HEK293 (cell line): ENCODE measurements around the gene SLC2A2.

Source experiments
- CTCF ChIP-seq: fragments of 450-650 bp; formaldehyde crosslinking; IDR thresholded peaks from 2 replicates; pipeline ENCODE4 v1.5.1; 2016; ENCODE audit warnings: missing biosample characterization, missing genetic modification characterization
- REST ChIP-seq: fragments of 450-650 bp; formaldehyde crosslinking; IDR thresholded peaks from 2 replicates; pipeline ENCODE4 v1.5.1; 2016; ENCODE audit warnings: missing biosample characterization, missing genetic modification characterization
- SCRT1 ChIP-seq: fragments of 450-650 bp; formaldehyde crosslinking; IDR thresholded peaks from 2 replicates; pipeline ENCODE4 v1.5.1; 2016; ENCODE audit warnings: missing biosample characterization, missing genetic modification characterization, borderline replicate concordance
- TCF7L2 ChIP-seq: IDR thresholded peaks from 2 replicates; pipeline ENCODE4 v1.6.1; 2011; ENCODE audit warnings: low read depth, mild to moderate bottlenecking, inconsistent platforms, low read length, moderate library complexity, borderline replicate concordance
- ZFP3 ChIP-seq: fragments of 450-650 bp; formaldehyde crosslinking; IDR thresholded peaks from 2 replicates; pipeline ENCODE4 v1.5.1; 2016; ENCODE audit warnings: low read depth, missing biosample characterization, missing genetic modification characterization
- ZNF184 ChIP-seq: fragments of 450-650 bp; IDR thresholded peaks from 2 replicates; pipeline ENCODE4 v1.5.1; 2018; ENCODE audit warnings: missing biosample characterization, mild to moderate bottlenecking, missing genetic modification characterization
- ZNF48 ChIP-seq: fragments of 450-650 bp; formaldehyde crosslinking; IDR thresholded peaks from 2 replicates; pipeline ENCODE4 v1.5.1; 2016; ENCODE audit warnings: missing biosample characterization, missing genetic modification characterization
- ZNF510 ChIP-seq: fragments of 450-650 bp; formaldehyde crosslinking; IDR thresholded peaks from 2 replicates; pipeline ENCODE4 v1.5.1; 2018; ENCODE audit warnings: mild to moderate bottlenecking, missing genetic modification characterization, missing biosample characterization; ENCODE audit not compliant: insufficient replicate concordance
- ZNF792 ChIP-seq: fragments of 450-650 bp; formaldehyde crosslinking; IDR thresholded peaks from 2 replicates; pipeline ENCODE4 v1.5.1; 2016; ENCODE audit warnings: missing biosample characterization, missing genetic modification characterization

- TF ChIP-seq REST (tag by site-specific recombination) = no peak
- TF ChIP-seq CTCF = no peak
- TF ChIP-seq ZNF792 = no peak
- no peak for TF ChIP-seq ZFP3 (tag by site-specific recombination)
- no peak for TF ChIP-seq ZNF184
- TF ChIP-seq SCRT1 (tag by site-specific recombination) = no peak
- no peak for TF ChIP-seq ZNF48 (tag by site-specific recombination)
- TF ChIP-seq TCF7L2 = no peak
- TF ChIP-seq ZNF510 (tag by site-specific recombination) = no peak
Observed at GRCh38 chr3:171072432-171072831, 45.9 kb upstream of the SLC2A2 start.
